ENCODE measurements around the gene RBMXL2. TPM values are rescaled to one million over a fixed set of nuclear protein-coding genes. Genes with fewer than 3 reads are reported as not detected.

The RBMXL2 gene
- not detected in 2 replicates for total RNA-seq

GRCh38 chr11:7088921-7089320, at the start of gene RBMXL2:
TSS of gene RBMXL2 (plus strand) at chr11:7088998. CDS start at chr11:7089121, 123 bp downstream.

Other genes with a start within 250 kb of the RBMXL2 start
- gene OR10A5, start 243.3 kb upstream of the RBMXL2 start, total RNA-seq: not detected in 2 replicates
- gene OR10A2, start 225.9 kb upstream of the RBMXL2 start, total RNA-seq: not detected in 2 replicates
- not detected in 2 replicates for gene OR10A4, start 212.4 kb upstream of the RBMXL2 start, total RNA-seq
- gene OR2D2, start 196.5 kb upstream of the RBMXL2 start, total RNA-seq: not detected in 2 replicates
- gene OR2D3, start 168.0 kb upstream of the RBMXL2 start, total RNA-seq: not detected in 2 replicates
- gene ZNF215, start 162.6 kb upstream of the RBMXL2 start, total RNA-seq: 2.0 and 2.3 TPM in 2 replicates
- 0.65 and 1.5 TPM in 2 replicates for gene ZNF214, start 68.7 kb upstream of the RBMXL2 start, total RNA-seq
- not detected in 2 replicates for gene NLRP14, start 68.5 kb upstream of the RBMXL2 start, total RNA-seq
- not detected in 2 replicates for gene SYT9, start 162.9 kb downstream of the RBMXL2 start, total RNA-seq